HFFc6 (cell line): Measurements from ENCODE around the gene LRRN2. TPM values are rescaled to one million over a fixed set of nuclear protein-coding genes. Genes with fewer than 3 reads are reported as not detected.
"Not testable (repeated sequence)": the region's sequence is repeated elsewhere in the genome, so short reads cannot be mapped to it uniquely, and the experiment has no call there.

Source experiments
- DNase-seq: peaks from one replicate; pipeline ENCODE4 v3.0.0-alpha.2; 2018
- H3K27ac Mint-ChIP-seq: 2 replicates; pipeline ENCODE4 v1.8.0; 2020; ENCODE audit warnings: mild to moderate bottlenecking, mixed read lengths
- H3K27me3 Mint-ChIP-seq: 2 replicates; pipeline ENCODE4 v1.8.0; 2021; ENCODE audit warnings: mild to moderate bottlenecking, moderate library complexity, mixed read lengths; ENCODE audit not compliant: insufficient read depth
- H3K36me3 Mint-ChIP-seq: 2 replicates; pipeline ENCODE4 v1.8.0; 2021; ENCODE audit warnings: low read depth, mixed read lengths
- H3K4me1 Mint-ChIP-seq: 2 replicates; pipeline ENCODE4 v1.8.0; 2020; ENCODE audit warnings: low read depth, mixed read lengths
- H3K4me3 Mint-ChIP-seq: 2 replicates; pipeline ENCODE4 v1.8.0; 2020; ENCODE audit warnings: mild to moderate bottlenecking, moderate library complexity, mixed read lengths
- H3K9me3 Mint-ChIP-seq: 2 replicates; pipeline ENCODE4 v1.8.0; 2020; ENCODE audit warnings: mild to moderate bottlenecking, mixed read lengths
- CTCF ChIP-seq: fragments of 200-600 bp; sonication (generic); IDR thresholded peaks from 2 replicates; pipeline ENCODE4 v1.5.0; 2021; ENCODE audit warnings: antibody characterized with exemption, mild to moderate bottlenecking
- total RNA-seq, 6 experiments: library from RNA; stranded (reverse); fragmentation: NEBNext Ultra II Directional; extraction: Animal tissue kit (Norgen Biotek cat#: 25700); gene quantifications; 2 replicates in 1 of 6; 3 replicates in 5 of 6; pipeline ENCODE4 v1.2.3, GENCODE V29; 2021

Gene LRRN2
- total RNA-seq, 6 experiments from 2014 or later = not detected

DNA sequence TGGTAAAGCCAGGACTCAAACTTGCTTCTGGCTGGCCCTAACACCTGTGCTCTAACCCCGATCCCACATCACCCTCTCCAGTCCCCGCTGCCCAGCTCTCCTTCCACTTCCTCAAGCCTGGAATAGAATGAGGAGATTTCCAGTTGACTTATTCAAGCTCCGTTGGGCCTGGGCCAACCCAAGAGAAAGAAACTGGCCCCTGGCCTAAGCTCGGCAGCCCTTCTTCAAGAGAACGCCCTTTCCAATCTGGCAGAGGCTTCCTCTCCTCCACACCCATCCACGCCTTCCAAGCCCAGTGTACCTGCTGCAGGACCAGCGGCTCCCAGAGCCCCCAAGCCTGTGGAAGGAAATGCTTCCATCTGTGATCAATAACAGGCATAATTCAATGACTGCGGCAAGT lies 51.9 kb downstream of the LRRN2 start:
- H3K4me1 Mint-ChIP-seq = no peaks in the 10 kb centered on the region
- H3K27ac Mint-ChIP-seq = no peak overlapping the region
- peaks cover 38% of the 10 kb centered on the region for H3K27me3 Mint-ChIP-seq
- H3K9me3 Mint-ChIP-seq = no peaks in the 10 kb centered on the region; the same call in 1 of the 2 replicates
- no peak for TF ChIP-seq CTCF
- DNase-seq = no peak
- no peaks in the 10 kb centered on the region for H3K36me3 Mint-ChIP-seq
- H3K4me3 Mint-ChIP-seq = no peak overlapping the region

- no peak for TF ChIP-seq CTCF
Measured at GRCh38 chr1:204630132-204630905, 55.2 kb downstream of the LRRN2 start.

GRCh38 chr1:204629459-204629858 lies 56.1 kb downstream of the LRRN2 start:
- not testable (repeated sequence) for H3K36me3 Mint-ChIP-seq, DNase-seq, H3K27ac Mint-ChIP-seq, H3K9me3 Mint-ChIP-seq, H3K4me3 Mint-ChIP-seq, H3K4me1 Mint-ChIP-seq
- H3K27me3 Mint-ChIP-seq = peaks cover 52% of the 10 kb centered on the region

More at GRCh38 chr1:204630132-204630905, 55.2 kb downstream of the LRRN2 start:
- Mint-ChIP-seq H3K4me1 (no peaks in the 10 kb centered on the region), H3K27ac (no peak overlapping the region), H3K9me3 (no peaks in the 10 kb centered on the region; the same call in 1 of the 2 replicates), H3K4me3 (no peak overlapping the region), H3K36me3 (no peaks in the 10 kb centered on the region), H3K27me3 (peaks cover 52% of the 10 kb centered on the region)
- no peak for DNase-seq

DNA sequence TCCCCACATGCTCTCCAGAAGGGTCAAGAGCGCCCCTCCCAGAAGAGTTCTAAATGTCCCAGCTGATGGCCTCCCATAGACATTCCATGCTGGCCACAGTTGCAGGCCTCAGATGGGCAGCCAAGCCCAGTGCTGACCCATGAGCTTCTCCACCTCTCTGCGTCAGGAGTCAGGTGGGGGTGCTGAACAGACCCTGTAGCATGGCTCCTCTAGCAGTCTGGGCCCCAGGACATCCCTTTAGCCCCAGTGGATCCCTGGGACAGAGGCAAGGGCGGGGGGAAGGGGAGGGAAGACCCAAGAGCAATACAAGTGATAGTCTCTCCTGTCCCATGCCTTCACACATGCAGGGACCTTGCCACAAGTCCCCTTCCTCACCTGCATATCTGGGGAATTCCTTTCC lies 56.7 kb downstream of the LRRN2 start:
- DNase-seq = no peak
- Mint-ChIP-seq H3K36me3 (no peaks in the 10 kb centered on the region), H3K4me1 (no peaks in the 10 kb centered on the region), H3K27ac (no peak overlapping the region), H3K4me3 (no peak overlapping the region), H3K9me3 (no peaks in the 10 kb centered on the region; the same call in 1 of the 2 replicates), H3K27me3 (peaks cover 49% of the 10 kb centered on the region)
- no peak for TF ChIP-seq CTCF

DNA sequence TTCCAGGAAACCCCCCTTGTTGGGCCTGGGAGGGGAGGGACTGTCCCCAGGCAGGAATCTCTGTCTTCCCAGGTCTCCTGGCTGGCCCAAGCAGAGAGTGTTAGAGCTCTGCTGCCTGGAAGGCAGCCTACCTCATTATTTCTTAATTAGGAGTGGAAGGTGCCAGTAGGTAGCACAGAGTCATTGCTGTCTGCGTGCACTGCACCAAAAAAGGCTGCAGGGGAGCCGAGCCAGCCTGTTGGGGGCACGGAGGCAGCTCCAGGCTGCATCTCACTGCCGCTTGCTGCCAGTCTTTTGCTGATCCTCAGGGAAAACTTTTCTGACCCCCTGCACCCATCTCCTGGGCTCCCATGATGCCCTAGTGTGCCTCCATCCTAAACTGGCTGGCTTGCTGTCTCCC lies 58.1 kb downstream of the LRRN2 start:
- Mint-ChIP-seq H3K9me3 (no peaks in the 10 kb centered on the region; the same call in 1 of the 2 replicates), H3K27me3 (peaks cover 55% of the 10 kb centered on the region), H3K4me3 (no peak overlapping the region), H3K4me1 (no peaks in the 10 kb centered on the region), H3K27ac (no peak overlapping the region), H3K36me3 (no peaks in the 10 kb centered on the region)
- no peak for DNase-seq
- no peak for TF ChIP-seq CTCF

GRCh38 chr1:204626381-204626780 lies 59.2 kb downstream of the LRRN2 start:
- DNase-seq = no peak
- Mint-ChIP-seq H3K4me1 (no peaks in the 10 kb centered on the region), H3K9me3 (no peaks in the 10 kb centered on the region; the same call in 1 of the 2 replicates), H3K27ac (no peak overlapping the region), H3K36me3 (no peaks in the 10 kb centered on the region), H3K4me3 (no peak overlapping the region), H3K27me3 (peaks cover 57% of the 10 kb centered on the region)
- no peak for TF ChIP-seq CTCF
